GM12892 (cell line): ENCODE data around the gene TBC1D26.
"Not testable (repeated sequence)": the region's sequence is repeated elsewhere in the genome, so short reads cannot be mapped to it uniquely, and the experiment has no call there.

Experiments
- POLR2A ChIP-seq: IDR thresholded peaks from 2 replicates; pipeline ENCODE4 v1.6.1; 2011; ENCODE audit warnings: low read depth, low read length, control low read depth
- TAF1 ChIP-seq: IDR thresholded peaks from 2 replicates; pipeline ENCODE4 v1.6.1; 2011; ENCODE audit warnings: low read depth, mild to moderate bottlenecking, control low read depth, low read length, borderline replicate concordance

GRCh38 chr17:15736578-15736977 lies 4.5 kb downstream of the TBC1D26 start:
- not testable (repeated sequence) for TF ChIP-seq POLR2A, TAF1
